Neural cell (in vitro differentiated cells): ENCODE data around the gene SMAD9. TPM values are rescaled to one million over a fixed set of nuclear protein-coding genes. Genes with fewer than 3 reads are reported as not detected.

ENCODE experiments used
- H2AFZ ChIP-seq: fragments of 200-600, 300-800 bp; sonication (generic), shearing (Covaris generic); 2 replicates; pipeline ENCODE4 v1.6.0; 2014; ENCODE audit warnings: low read depth, mild to moderate bottlenecking, antibody characterized with exemption, low read length, moderate library complexity
- H3F3A ChIP-seq: fragments of 200-600 bp; shearing (Covaris generic); 2 replicates; pipeline ENCODE4 v1.6.1; 2016; ENCODE audit warnings: mild to moderate bottlenecking, moderate library complexity, mixed read lengths, antibody characterized with exemption, low read length; ENCODE audit not compliant: insufficient read depth, poor library complexity, severe bottlenecking
- H3K27ac ChIP-seq: fragments of 200-600, 300-800 bp; sonication (generic), shearing (Covaris generic); 2 replicates; pipeline ENCODE4 v1.5.1; 2014; ENCODE audit warnings: mild to moderate bottlenecking, low read length, moderate library complexity
- H3K27me3 ChIP-seq: fragments of 300-800, 200-600 bp; sonication (generic), shearing (Covaris generic); 2 replicates; pipeline ENCODE4 v1.6.0; 2014; ENCODE audit warnings: mild to moderate bottlenecking, low read depth, low read length, moderate library complexity; ENCODE audit not compliant: insufficient read depth
- H3K36me3 ChIP-seq: fragments of 300-800, 200-600 bp; sonication (generic), shearing (Covaris generic); 2 replicates; pipeline ENCODE4 v1.5.1; 2014; ENCODE audit warnings: mild to moderate bottlenecking, antibody characterized with exemption, low read length, moderate library complexity; ENCODE audit not compliant: insufficient read depth
- H3K4me2 ChIP-seq: fragments of 300-800, 200-600 bp; sonication (generic), shearing (Covaris generic); 2 replicates; pipeline ENCODE4 v1.6.0; 2014; ENCODE audit warnings: mild to moderate bottlenecking, low read length
- H3K4me3 ChIP-seq: fragments of 300-800, 200-600 bp; sonication (generic), shearing (Covaris generic); 2 replicates; pipeline ENCODE4 v1.5.1; 2014; ENCODE audit warnings: mild to moderate bottlenecking, low read length, moderate library complexity
- H3K79me2 ChIP-seq: fragments of 200-600 bp; shearing (Covaris generic); replicated peaks from 2 replicates; pipeline ENCODE4 v1.6.0; 2014; ENCODE audit warnings: mild to moderate bottlenecking, low read length, moderate library complexity; ENCODE audit not compliant: insufficient read depth
- H3K9ac ChIP-seq: fragments of 300-800, 200-600 bp; sonication (generic), shearing (Covaris generic); 2 replicates; pipeline ENCODE4 v1.6.1; 2016; ENCODE audit warnings: mild to moderate bottlenecking, low read length, mixed read lengths
- H3K9me2 ChIP-seq: fragments of 200-600 bp; shearing (Covaris generic); 2 replicates; pipeline ENCODE4 v1.6.1; 2016; ENCODE audit warnings: mild to moderate bottlenecking, low read length, mixed read lengths; ENCODE audit not compliant: insufficient read depth
- H3K9me3 ChIP-seq: fragments of 200-600, 300-800 bp; sonication (generic), shearing (Covaris generic); 2 replicates; pipeline ENCODE4 v1.6.1; 2016; ENCODE audit warnings: mild to moderate bottlenecking, mixed run types, low read length, moderate library complexity, mixed read lengths
- H4K20me1 ChIP-seq: fragments of 200-600 bp; shearing (Covaris generic); 2 replicates; pipeline ENCODE4 v1.6.1; 2016; ENCODE audit warnings: mild to moderate bottlenecking, mixed run types; ENCODE audit not compliant: insufficient read depth
- EP300 ChIP-seq: fragments of 450-650 bp; conservative IDR thresholded peaks from 2 replicates; pipeline ENCODE4 v1.6.1; 2014; ENCODE audit warnings: antibody characterized with exemption, mild to moderate bottlenecking, moderate library complexity; ENCODE audit not compliant: poor library complexity, severe bottlenecking
- EZH2 ChIP-seq: fragments of 200-600, 300-800 bp; shearing (Covaris generic), sonication (generic); IDR thresholded peaks from 2 replicates; pipeline ENCODE4 v1.6.1; 2014; ENCODE audit warnings: antibody characterized with exemption, low read length, borderline replicate concordance, mild to moderate bottlenecking; ENCODE audit not compliant: insufficient read depth, poor library complexity, severe bottlenecking
- MXI1 ChIP-seq: fragments of 450-650 bp; conservative IDR thresholded peaks from 2 replicates; pipeline ENCODE4 v1.6.1; 2014; ENCODE audit warnings: antibody characterized with exemption, mild to moderate bottlenecking; ENCODE audit not compliant: poor library complexity, severe bottlenecking
- POLR2AphosphoS5 ChIP-seq: IDR thresholded peaks from 2 replicates; pipeline ENCODE4 v1.6.1; 2012
- RAD21 ChIP-seq: fragments of 450-650 bp; conservative IDR thresholded peaks from 2 replicates; pipeline ENCODE4 v1.6.1; 2014; ENCODE audit warnings: antibody characterized with exemption, mild to moderate bottlenecking, moderate library complexity
- SMC3 ChIP-seq: fragments of 450-650 bp; conservative IDR thresholded peaks from 2 replicates; pipeline ENCODE4 v1.6.1; 2014; ENCODE audit warnings: antibody characterized with exemption, mild to moderate bottlenecking, moderate library complexity; ENCODE audit not compliant: poor library complexity
- TAF1 ChIP-seq: IDR thresholded peaks from 2 replicates; pipeline ENCODE4 v1.6.1; 2012; ENCODE audit warnings: low read depth
- polyA plus RNA-seq: library from polyadenylated mRNA; depleted of rRNA; stranded (reverse); fragments of >200 nt; gene quantifications from 2 replicates; pipeline ENCODE4 v1.2.3, GENCODE V29; 2014
- TF ChIP-seq, protein P1 (sequence below): fragments of 450-650 bp; IDR thresholded peaks from 2 replicates; pipeline ENCODE4 v1.5.1; 2014; ENCODE audit warnings: antibody characterized with exemption, mild to moderate bottlenecking, moderate library complexity; ENCODE audit not compliant: poor library complexity, severe bottlenecking
- TF ChIP-seq, protein P2 (sequence below): IDR thresholded peaks from 2 replicates; pipeline ENCODE4 v1.6.1; 2012; ENCODE audit warnings: borderline replicate concordance

Gene SMAD9
- polyA plus RNA-seq, 1 donor from 2014 or later = 2.5 TPM

DNA sequence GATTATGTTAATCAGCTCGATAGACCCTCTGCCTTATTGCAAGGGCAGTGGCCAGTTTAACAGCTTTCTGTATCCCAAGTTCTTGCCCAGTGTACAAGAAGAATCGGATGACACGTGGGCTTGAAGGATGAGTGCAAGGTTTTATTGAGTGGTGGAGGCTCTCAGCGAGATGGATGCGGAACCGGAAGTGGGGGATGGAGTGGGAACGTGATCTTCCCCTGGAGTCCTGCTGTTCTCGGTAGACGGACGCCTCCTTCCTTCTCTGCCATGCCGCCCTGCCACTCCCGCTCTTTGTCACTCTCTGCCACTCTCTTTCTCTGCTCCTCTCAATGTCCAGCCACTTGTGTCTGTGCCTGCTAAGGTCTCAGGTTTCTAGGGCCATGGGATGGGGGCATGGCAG, 80.1 kb downstream of the SMAD9 start:
- TF ChIP-seq EZH2 = no peak
- no peak for TF ChIP-seq RAD21
- TF ChIP-seq POLR2AphosphoS5 = no peak
- no peak for TF ChIP-seq SMC3
- TF ChIP-seq, protein P1, sequence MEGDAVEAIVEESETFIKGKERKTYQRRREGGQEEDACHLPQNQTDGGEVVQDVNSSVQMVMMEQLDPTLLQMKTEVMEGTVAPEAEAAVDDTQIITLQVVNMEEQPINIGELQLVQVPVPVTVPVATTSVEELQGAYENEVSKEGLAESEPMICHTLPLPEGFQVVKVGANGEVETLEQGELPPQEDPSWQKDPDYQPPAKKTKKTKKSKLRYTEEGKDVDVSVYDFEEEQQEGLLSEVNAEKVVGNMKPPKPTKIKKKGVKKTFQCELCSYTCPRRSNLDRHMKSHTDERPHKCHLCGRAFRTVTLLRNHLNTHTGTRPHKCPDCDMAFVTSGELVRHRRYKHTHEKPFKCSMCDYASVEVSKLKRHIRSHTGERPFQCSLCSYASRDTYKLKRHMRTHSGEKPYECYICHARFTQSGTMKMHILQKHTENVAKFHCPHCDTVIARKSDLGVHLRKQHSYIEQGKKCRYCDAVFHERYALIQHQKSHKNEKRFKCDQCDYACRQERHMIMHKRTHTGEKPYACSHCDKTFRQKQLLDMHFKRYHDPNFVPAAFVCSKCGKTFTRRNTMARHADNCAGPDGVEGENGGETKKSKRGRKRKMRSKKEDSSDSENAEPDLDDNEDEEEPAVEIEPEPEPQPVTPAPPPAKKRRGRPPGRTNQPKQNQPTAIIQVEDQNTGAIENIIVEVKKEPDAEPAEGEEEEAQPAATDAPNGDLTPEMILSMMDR = no peak
- TF ChIP-seq MXI1 = no peak
- no peak for TF ChIP-seq EP300
- TF ChIP-seq, protein P2, sequence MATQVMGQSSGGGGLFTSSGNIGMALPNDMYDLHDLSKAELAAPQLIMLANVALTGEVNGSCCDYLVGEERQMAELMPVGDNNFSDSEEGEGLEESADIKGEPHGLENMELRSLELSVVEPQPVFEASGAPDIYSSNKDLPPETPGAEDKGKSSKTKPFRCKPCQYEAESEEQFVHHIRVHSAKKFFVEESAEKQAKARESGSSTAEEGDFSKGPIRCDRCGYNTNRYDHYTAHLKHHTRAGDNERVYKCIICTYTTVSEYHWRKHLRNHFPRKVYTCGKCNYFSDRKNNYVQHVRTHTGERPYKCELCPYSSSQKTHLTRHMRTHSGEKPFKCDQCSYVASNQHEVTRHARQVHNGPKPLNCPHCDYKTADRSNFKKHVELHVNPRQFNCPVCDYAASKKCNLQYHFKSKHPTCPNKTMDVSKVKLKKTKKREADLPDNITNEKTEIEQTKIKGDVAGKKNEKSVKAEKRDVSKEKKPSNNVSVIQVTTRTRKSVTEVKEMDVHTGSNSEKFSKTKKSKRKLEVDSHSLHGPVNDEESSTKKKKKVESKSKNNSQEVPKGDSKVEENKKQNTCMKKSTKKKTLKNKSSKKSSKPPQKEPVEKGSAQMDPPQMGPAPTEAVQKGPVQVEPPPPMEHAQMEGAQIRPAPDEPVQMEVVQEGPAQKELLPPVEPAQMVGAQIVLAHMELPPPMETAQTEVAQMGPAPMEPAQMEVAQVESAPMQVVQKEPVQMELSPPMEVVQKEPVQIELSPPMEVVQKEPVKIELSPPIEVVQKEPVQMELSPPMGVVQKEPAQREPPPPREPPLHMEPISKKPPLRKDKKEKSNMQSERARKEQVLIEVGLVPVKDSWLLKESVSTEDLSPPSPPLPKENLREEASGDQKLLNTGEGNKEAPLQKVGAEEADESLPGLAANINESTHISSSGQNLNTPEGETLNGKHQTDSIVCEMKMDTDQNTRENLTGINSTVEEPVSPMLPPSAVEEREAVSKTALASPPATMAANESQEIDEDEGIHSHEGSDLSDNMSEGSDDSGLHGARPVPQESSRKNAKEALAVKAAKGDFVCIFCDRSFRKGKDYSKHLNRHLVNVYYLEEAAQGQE = no peak
- TF ChIP-seq TAF1 = no peak
- Histone ChIP-seq H4K20me1 (no peaks in the 10 kb centered on the region), H3K9me3 (no peaks in the 10 kb centered on the region), H3K27ac (no peak overlapping the region), H3K9ac (no peak overlapping the region), H3K9me2 (no peaks in the 10 kb centered on the region), H3F3A (no peaks in the 10 kb centered on the region), H3K27me3 (no peaks in the 10 kb centered on the region), H3K4me2 (no peak overlapping the region), H3K4me3 (no peak overlapping the region), H2AFZ (no peak overlapping the region), H3K79me2 (no peaks in the 10 kb centered on the region), H3K36me3 (peaks cover 6% of the 10 kb centered on the region)

DNA sequence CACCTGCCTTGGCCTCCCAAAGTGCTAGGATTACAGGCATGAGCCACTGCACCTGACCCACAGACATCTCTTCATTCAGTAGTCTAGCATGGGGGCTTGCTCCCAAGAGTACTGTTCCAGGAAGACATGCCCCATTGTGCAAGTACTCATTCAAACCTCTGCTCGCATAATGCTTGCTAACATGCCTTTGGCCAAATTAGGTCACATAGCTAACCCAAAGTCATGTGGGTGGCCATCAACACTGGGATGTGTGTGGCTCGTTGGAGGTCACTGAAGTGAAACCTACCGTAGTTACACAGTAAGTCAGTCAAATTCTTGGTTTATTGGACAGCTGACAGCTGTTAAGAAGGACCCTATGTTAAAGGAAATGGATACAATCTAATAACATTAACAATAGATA, 80.8 kb downstream of the SMAD9 start:
- Histone ChIP-seq H3K9me3 (no peaks in the 10 kb centered on the region), H2AFZ (no peak overlapping the region), H3K9ac (no peak overlapping the region), H4K20me1 (no peaks in the 10 kb centered on the region), H3K4me3 (no peak overlapping the region), H3F3A (no peaks in the 10 kb centered on the region), H3K9me2 (no peaks in the 10 kb centered on the region), H3K36me3 (peaks cover 6% of the 10 kb centered on the region), H3K27ac (no peak overlapping the region), H3K4me2 (no peak overlapping the region), H3K79me2 (no peaks in the 10 kb centered on the region), H3K27me3 (no peaks in the 10 kb centered on the region)
- TF ChIP-seq EZH2 (no peak), POLR2AphosphoS5 (no peak)
